HFF-Myc (cell line): ENCODE results near the gene DUSP18.
"Not testable (repeated sequence)": the region's sequence is repeated elsewhere in the genome, so short reads cannot be mapped to it uniquely, and the experiment has no call there.

ENCODE experiments used
- DNase-seq: peaks from one replicate; pipeline ENCODE4 v3.0.0-alpha.2; 2011; ENCODE audit warnings: low read depth; ENCODE audit errors: extremely low read depth
- H3K4me3 ChIP-seq: replicated peaks from 2 replicates; pipeline ENCODE4 v1.5.1; 2011; ENCODE audit warnings: low read depth, mild to moderate bottlenecking, control low read depth, low read length
- CTCF ChIP-seq: IDR thresholded peaks from 2 replicates; pipeline ENCODE4 v1.5.1; 2012; ENCODE audit warnings: mild to moderate bottlenecking, low read depth, low read length, control low read depth; ENCODE audit errors: missing control alignments

DUSP18 gene

GRCh38 chr22:30667494-30668385 lies at the start of gene DUSP18:
Gene DUSP18 (minus strand): TSS chr22:30667875. CDS start chr22:30664003, 3,872 bp downstream.
- DNase-seq = peak; percentile 69
- peak; percentile 32 for TF ChIP-seq CTCF
- peak within 1 kb of the TSS; percentile 62 for H3K4me3 ChIP-seq

GRCh38 chr22:30714062-30714461 lies 46.4 kb upstream of the DUSP18 start:
- no peak for TF ChIP-seq CTCF
- H3K4me3 ChIP-seq = no peak overlapping the region
- DNase-seq = no peak

- H3K4me3 ChIP-seq = no peak overlapping the region
- no peak for TF ChIP-seq CTCF
- DNase-seq = no peak
These were observed 44.4 kb upstream of the DUSP18 start for GRCh38 chr22:30712094-30712493.

GRCh38 chr22:30709980-30710379 lies 42.3 kb upstream of the DUSP18 start:
- not testable (repeated sequence) for DNase-seq

GRCh38 chr22:30705710-30706651 lies 38.3 kb upstream of the DUSP18 start:
- peak; percentile 52 for DNase-seq
- TF ChIP-seq CTCF = no peak
- no peak overlapping the region for H3K4me3 ChIP-seq

More at GRCh38 chr22:30709980-30710379, 42.3 kb upstream of the DUSP18 start:
- not testable (repeated sequence) for H3K4me3 ChIP-seq

GRCh38 chr22:30704978-30705377 lies 37.3 kb upstream of the DUSP18 start:
- DNase-seq = no peak
- no peak for TF ChIP-seq CTCF
- H3K4me3 ChIP-seq = no peak overlapping the region

- no peak for DNase-seq
- H3K4me3 ChIP-seq = no peak overlapping the region
- TF ChIP-seq CTCF = no peak
These were observed 35.2 kb upstream of the DUSP18 start for GRCh38 chr22:30702856-30703255.
